ENCODE results near the gene VAPB.

- no peak for TF ChIP-seq CTCF (IDR thresholded peaks at IDR 0.05; ENCODE audit: insufficient read depth, low read length)
- no peak for TF ChIP-seq POLR2AphosphoS5 (IDR thresholded peaks at IDR 0.05; ENCODE audit: low read depth)
Measured at GRCh38 chr20:58447511-58448391, 58.7 kb downstream of the VAPB start.
